ENCODE measurements around the gene ARMH1.

- TF ChIP-seq CTCF (IDR thresholded peaks at IDR 0.05) = no peak
- no peak for TF ChIP-seq POLR2A (IDR thresholded peaks at IDR 0.05)
Observed at GRCh38 chr1:44644806-44645205, 29.7 kb upstream of the ARMH1 start.

All from transverse colon (tissue), 3 donors.